Measurements from ENCODE around the gene LIX1.
"Not testable (repeated sequence)": the region's sequence is repeated elsewhere in the genome, so short reads cannot be mapped to it uniquely, and the experiment has no call there.

Gene LIX1

GRCh38 chr5:97142521-97143254 is at the start of gene LIX1:
Gene LIX1, minus strand, starts transcription at chr5:97142611. Its CDS starts 35 bp downstream, at chr5:97142576.
- ChIA-PET CTCF (interaction anchor here (0.7 to 4.0 kb wide), 21 partner anchors 8 to 390 kb away, joined by 3 to 34 read pairs (median 4); no protein-coding TSS in a partner anchor), POLR2A (no interaction called here)
- TF ChIP-seq CTCF (IDR thresholded peaks at IDR 0.05; ENCODE audit: insufficient read depth, low read length, missing control alignments), result peak; percentile 40
- DNase-seq (ENCODE audit: low read depth, low spot score), result no peak
- no peak within 1 kb of the TSS for H3K4me3 ChIP-seq (ENCODE audit: low read depth, low read length)

- ChIA-PET CTCF (interaction anchor here (0.8 to 1.1 kb wide), 2 partner anchors 9 to 342 kb away, joined by 3 read pairs; no protein-coding TSS in a partner anchor), POLR2A (no interaction called here)
- DNase-seq (ENCODE audit: low read depth, low spot score), result no peak
- no peak overlapping the region for H3K4me3 ChIP-seq (ENCODE audit: low read depth, low read length)
- no peak for TF ChIP-seq CTCF (IDR thresholded peaks at IDR 0.05; ENCODE audit: insufficient read depth, low read length, missing control alignments)
These were observed 49.5 kb upstream of the LIX1 start for GRCh38 chr5:97191893-97192292.

- DNase-seq (ENCODE audit: low read depth, low spot score); CTCF ChIA-PET; H3K4me3 ChIP-seq (ENCODE audit: low read depth, low read length); POLR2A ChIA-PET: not testable (repeated sequence)
These were observed 47.1 kb upstream of the LIX1 start for GRCh38 chr5:97189523-97189922.

GRCh38 chr5:97183930-97184213 is 41.5 kb upstream of the LIX1 start:
- POLR2A ChIA-PET, result no interaction called here
- CTCF ChIA-PET, result interaction anchor here (0.8 to 2.4 kb wide), 3 partner anchors 22 to 1584 kb away, joined by 3 to 8 read pairs (median 3); no protein-coding TSS in a partner anchor
- TF ChIP-seq CTCF (IDR thresholded peaks at IDR 0.05; ENCODE audit: insufficient read depth, low read length, missing control alignments), result no peak
- peak overlapping the region; percentile 74 for H3K4me3 ChIP-seq (ENCODE audit: low read depth, low read length)
- DNase-seq (ENCODE audit: low read depth, low spot score), result no peak

- TF ChIP-seq CTCF (IDR thresholded peaks at IDR 0.05; ENCODE audit: insufficient read depth, low read length, missing control alignments), result no peak
- DNase-seq (ENCODE audit: low read depth, low spot score), result peak; percentile 58
- peak within 1 kb of the TSS; percentile 74 for H3K4me3 ChIP-seq (ENCODE audit: low read depth, low read length)
- CTCF ChIA-PET, result interaction anchor here (0.8 to 2.4 kb wide), 4 partner anchors 22 to 1588 kb away, joined by 3 to 8 read pairs (median 4); no protein-coding TSS in a partner anchor
- POLR2A ChIA-PET, result interaction anchor here (0.7 kb wide), 1 partner anchor 1032 kb away, joined by 5 read pairs; no protein-coding TSS in a partner anchor
These were observed 40.9 kb upstream of the LIX1 start, which contains the start of gene RIOK2 for GRCh38 chr5:97183100-97183929. Gene RIOK2, minus strand, starts transcription at chr5:97183247. Its CDS starts 56 bp downstream, at chr5:97183191.

- TF ChIP-seq CTCF (IDR thresholded peaks at IDR 0.05; ENCODE audit: insufficient read depth, low read length, missing control alignments), result no peak
- DNase-seq (ENCODE audit: low read depth, low spot score), result no peak
These were observed 40.2 kb upstream of the LIX1 start for GRCh38 chr5:97182571-97183099.

More at GRCh38 chr5:97182571-97183099, 40.2 kb upstream of the LIX1 start:
- peak overlapping the region; percentile 74 for H3K4me3 ChIP-seq (ENCODE audit: low read depth, low read length)
- CTCF ChIA-PET, result interaction anchor here (0.6 to 2.4 kb wide), 4 partner anchors 50 to 1589 kb away, joined by 3 to 8 read pairs (median 4); no protein-coding TSS in a partner anchor
- POLR2A ChIA-PET, result interaction anchor here (0.7 kb wide), 2 partner anchors 1032 to 1488 kb away, joined by 3 to 5 read pairs; no protein-coding TSS in a partner anchor

All from AG04449 (cell line).